IMR-90 (cell line): ENCODE data around the gene ZMYM4. TPM values are rescaled to one million over a fixed set of nuclear protein-coding genes. Genes with fewer than 3 reads are reported as not detected.

ENCODE experiments used
- ATAC-seq: fragments of 200-7000 bp; cut with Tn5 transposase; 2 replicates; pipeline ENCODE4 v1.9.1; 2020; ENCODE audit warnings: low read depth, mild to moderate bottlenecking, moderate library complexity
- BruUV-seq: library from RNA; stranded (reverse); fragments of 400-500 nt; replicated peaks from 2 replicates; lab custom pipeline; 2021; lab: Mats Ljungman, UMichigan
- CTCF ChIA-PET: fragments of 300-600 bp; formaldehyde crosslinking; extraction: SDS; loops from one replicate; lab custom pipeline; 2021; ENCODE audit warnings: antibody characterized with exemption; lab: Yijun Ruan, JAX
- POLR2A ChIA-PET: fragments of 300-600 bp; sonication (Branson Sonifier 250); formaldehyde crosslinking; loops from one replicate; lab custom pipeline; 2022; ENCODE audit warnings: antibody characterized with exemption; ENCODE audit not compliant: unreplicated experiment; lab: Charles Lee
- DNase-seq: peaks from one replicate; pipeline ENCODE4 v3.0.0; 2013
- H2AFZ ChIP-seq: replicated peaks from 2 replicates; pipeline ENCODE3; 2013; ENCODE audit warnings: low read length, mild to moderate bottlenecking; ENCODE audit not compliant: poor library complexity
- H2AK5ac ChIP-seq: 2 replicates; pipeline ENCODE4 v1.6.1; 2013; ENCODE audit warnings: low read depth, low read length, inconsistent platforms
- H2AK9ac ChIP-seq: replicated peaks from 2 replicates; pipeline ENCODE3; 2013; ENCODE audit warnings: mild to moderate bottlenecking, low read depth, low read length, moderate library complexity; ENCODE audit not compliant: poor library complexity
- H2BK120ac ChIP-seq: 2 replicates; pipeline ENCODE4 v1.6.1; 2013; ENCODE audit warnings: low read depth, low read length, inconsistent platforms
- H2BK15ac ChIP-seq: 3 replicates; pipeline ENCODE4 v1.6.1; 2013; ENCODE audit warnings: low read depth, low read length, inconsistent platforms
- H2BK20ac ChIP-seq: 2 replicates; pipeline ENCODE4 v1.6.1; 2013; ENCODE audit warnings: low read depth, mild to moderate bottlenecking, inconsistent platforms, low read length, moderate library complexity
- H2BK5ac ChIP-seq: 2 replicates; pipeline ENCODE4 v1.6.1; 2013; ENCODE audit warnings: mild to moderate bottlenecking, low read depth, low read length, inconsistent platforms; ENCODE audit not compliant: poor library complexity, severe bottlenecking
- H3K14ac ChIP-seq: replicated peaks from 2 replicates; pipeline ENCODE4 v1.6.1; 2013; ENCODE audit warnings: low read depth, low read length, inconsistent platforms
- H3K18ac ChIP-seq: 2 replicates; pipeline ENCODE4 v1.6.1; 2013; ENCODE audit warnings: low read depth, low read length, control low read depth
- H3K23ac ChIP-seq: 2 replicates; pipeline ENCODE4 v1.6.1; 2013; ENCODE audit warnings: low read depth, low read length, inconsistent platforms
- H3K27ac ChIP-seq: 2 replicates; pipeline ENCODE4 v1.5.1; 2013; ENCODE audit warnings: mild to moderate bottlenecking, control low read depth, low read length; ENCODE audit not compliant: insufficient read depth
- H3K27me3 ChIP-seq: 2 replicates; pipeline ENCODE4 v1.6.1; 2013; ENCODE audit warnings: low read length; ENCODE audit not compliant: control insufficient read depth, insufficient read depth
- H3K36me3 ChIP-seq: 2 replicates; pipeline ENCODE4 v1.6.1; 2013; ENCODE audit warnings: low read length, mixed read lengths; ENCODE audit not compliant: control insufficient read depth, insufficient read depth
- H3K4ac ChIP-seq: 2 replicates; pipeline ENCODE4 v1.6.1; 2013; ENCODE audit warnings: low read depth, low read length, inconsistent platforms
- H3K4me1 ChIP-seq: 2 replicates; pipeline ENCODE4 v1.6.1; 2013; ENCODE audit warnings: low read length, mixed read lengths; ENCODE audit not compliant: control insufficient read depth, insufficient read depth
- H3K4me2 ChIP-seq: 2 replicates; pipeline ENCODE4 v1.6.1; 2013; ENCODE audit warnings: low read depth, mild to moderate bottlenecking, control low read depth, low read length, moderate library complexity
- H3K4me3 ChIP-seq: 2 replicates; pipeline ENCODE4 v1.5.1; 2013; ENCODE audit warnings: low read depth, mild to moderate bottlenecking, control low read depth, low read length, moderate library complexity; ENCODE audit not compliant: insufficient read depth
- H3K56ac ChIP-seq: 2 replicates; pipeline ENCODE4 v1.6.1; 2013; ENCODE audit warnings: low read length, inconsistent platforms; ENCODE audit not compliant: insufficient read depth; ENCODE audit errors: extremely low read depth
- H3K79me1 ChIP-seq, 2 experiments: 2 replicates each; pipeline ENCODE4 v1.6.1; 2013; ENCODE audit warnings: low read length in 2 of 2, inconsistent platforms in 1 of 2, low read depth in 1 of 2
- H3K9ac ChIP-seq: 2 replicates; pipeline ENCODE4 v1.6.1; 2013; ENCODE audit warnings: low read depth, low read length, control low read depth
- H3K9me1 ChIP-seq: 2 replicates; pipeline ENCODE4 v1.6.1; 2013; ENCODE audit warnings: low read length, inconsistent platforms; ENCODE audit not compliant: insufficient read depth
- H3K9me3 ChIP-seq: 2 replicates; pipeline ENCODE4 v1.6.1; 2013; ENCODE audit warnings: low read length; ENCODE audit not compliant: control insufficient read depth, insufficient read depth
- H4K20me1 ChIP-seq: 2 replicates; pipeline ENCODE4 v1.6.1; 2013; ENCODE audit warnings: low read length, inconsistent platforms; ENCODE audit not compliant: insufficient read depth
- H4K5ac ChIP-seq: 2 replicates; pipeline ENCODE4 v1.6.1; 2013; ENCODE audit warnings: mild to moderate bottlenecking, low read depth, low read length, control low read depth
- H4K8ac ChIP-seq, 2 experiments: 2 replicates each; pipeline ENCODE4 v1.6.1; 2013; ENCODE audit warnings: low read depth in 2 of 2, low read length in 2 of 2, control low read depth in 1 of 2, inconsistent platforms in 1 of 2
- H4K91ac ChIP-seq: 2 replicates; pipeline ENCODE4 v1.6.1; 2013; ENCODE audit warnings: low read depth, low read length, inconsistent platforms; ENCODE audit not compliant: insufficient read depth
- NFE2L2 ChIP-seq: fragments of 150-350 bp; IDR thresholded peaks from 2 replicates; pipeline ENCODE4 v1.6.1; 2016; ENCODE audit warnings: low read depth, mild to moderate bottlenecking, low read length
- WGBS, 2 experiments: methylation state at CpG; one replicate each; pipeline versions ENCODE4 v1.1.5 to v1.1.7; 2013; ENCODE audit warnings: missing lambda C conversion rate in 2 of 2; ENCODE audit not compliant: insufficient read length in 1 of 2; ENCODE audit errors: extremely low coverage in 2 of 2; 5-methylcytosine and 5-hydroxymethylcytosine counted together
- dilution Hi-C: fragments of 300-500 bp; cut with HindIII; formaldehyde crosslinking; loops from one replicate; pipeline ENCODE4 v1.14.3; 2018; ENCODE audit warnings: low sequenced_read_pairs; ENCODE audit not compliant: unreplicated experiment
- in situ Hi-C: fragments of 300-500 bp; cut with MboI; formaldehyde crosslinking; loops from 3 replicates; pipeline ENCODE4 v1.14.3; 2019; ENCODE audit warnings: low sequenced_read_pairs, inconsistent platforms, mixed read lengths
- intact Hi-C: fragments of 100-400 bp; cut with micrococcal nuclease; formaldehyde crosslinking; loops from 2 replicates; pipeline ENCODE4 v1.10.0; 2022
- polyA plus RNA-seq, 3 experiments: library from polyadenylated mRNA; depleted of rRNA; stranded (reverse); fragments of >200 nt; gene quantifications; 2 replicates each; pipeline ENCODE4 v1.2.3, GENCODE V29; 2012; ENCODE audit warnings: low replicate concordance in 1 of 3
- total RNA-seq: library from RNA; depleted of rRNA; stranded (reverse); fragments of >200 nt; gene quantifications from 2 replicates; pipeline ENCODE4 v1.2.3, GENCODE V29; 2012

ZMYM4 gene
- total and polyA plus RNA-seq, 2 of the 4 experiments (the other 2 are of a cell fraction): 14.7 to 53.8 TPM

GRCh38 chr1:35407743-35408142, 139.2 kb downstream of the ZMYM4 start:
- no peak overlapping the region for H4K5ac ChIP-seq
- no peak overlapping the region for H2AK9ac ChIP-seq
- H3K4me1 ChIP-seq: no peaks in the 10 kb centered on the region
- H3K27me3 ChIP-seq: no peaks in the 10 kb centered on the region
- H2BK120ac ChIP-seq: no peak overlapping the region
- no peak for TF ChIP-seq NFE2L2
- no peak overlapping the region for H3K18ac ChIP-seq
- H3K36me3 ChIP-seq: peaks cover 35% of the 10 kb centered on the region
- H3K4me2 ChIP-seq: no peak overlapping the region
- H2BK5ac ChIP-seq: no peak overlapping the region
- ChIA-PET CTCF (interaction anchor here (0.6 kb wide), 1 partner anchor 360 kb away, joined by 4 read pairs; no protein-coding TSS in a partner anchor), POLR2A (no interaction called here)
- intact Hi-C loops: no loop called here
- no peak for ATAC-seq
- no peak overlapping the region for H3K56ac ChIP-seq
- 0 out of 2 replicates have a peak, but pooled peaks cover 5% of the 10 kb centered on the region for H4K20me1 ChIP-seq
- no peak for DNase-seq
- H4K91ac ChIP-seq: no peak overlapping the region
- H3K4ac ChIP-seq: no peak overlapping the region
- H3K9me3 ChIP-seq: no peaks in the 10 kb centered on the region
- no peak overlapping the region for H3K4me3 ChIP-seq
- H2BK15ac ChIP-seq: no peak overlapping the region
- H2BK20ac ChIP-seq: no peak overlapping the region
- no peak overlapping the region for H2AFZ ChIP-seq
- H2AK5ac ChIP-seq: no peak overlapping the region
- no TSS peak for BruUV-seq
- no peak overlapping the region for H4K8ac ChIP-seq
- dilution Hi-C loops: no loop called here
- no peak overlapping the region for H3K23ac ChIP-seq
- peaks cover 4 to 6% of the 10 kb centered on the region in 2 experiments; a peak in 3 of 4 replicates for H3K79me1 ChIP-seq
- H3K27ac ChIP-seq: no peak overlapping the region
- WGBS, 2 experiments: no CpG with 5 or more reads among the region's 4 CpGs
- no peaks in the 10 kb centered on the region for H3K9me1 ChIP-seq
- H3K9ac ChIP-seq: no peak overlapping the region
- no peak overlapping the region for H3K14ac ChIP-seq
- in situ Hi-C loops: no loop called here
